SK-N-SH treated with all-trans-retinoic acid at 6 μM for 48 hours (cell line): ENCODE measurements around the gene GSAP.

Experiments used
- ARNTL ChIP-seq: fragments of 450-650 bp; formaldehyde crosslinking; IDR thresholded peaks from 2 replicates; pipeline ENCODE4 v1.5.0; 2020; ENCODE audit warnings: low read depth, mild to moderate bottlenecking, moderate library complexity, borderline replicate concordance
- CREB5 ChIP-seq: fragments of 250-450 bp; sonication (Bioruptor Pico); IDR thresholded peaks from 2 replicates; pipeline ENCODE4 v1.5.1; 2020; ENCODE audit warnings: low read depth, mild to moderate bottlenecking, moderate library complexity
- CSDC2 ChIP-seq: fragments of 250-450 bp; sonication (Bioruptor Pico); IDR thresholded peaks from 2 replicates; pipeline ENCODE4 v1.5.0; 2020; ENCODE audit warnings: mild to moderate bottlenecking, moderate library complexity
- GLIS3 ChIP-seq: fragments of 250-450 bp; sonication (Bioruptor Pico); IDR thresholded peaks from 2 replicates; pipeline ENCODE4 v1.5.0; 2020; ENCODE audit warnings: mild to moderate bottlenecking, moderate library complexity
- ISL1 ChIP-seq: fragments of 250-450 bp; sonication (Bioruptor Pico); IDR thresholded peaks from 2 replicates; pipeline ENCODE4 v2.1.2; 2022; ENCODE audit warnings: mild to moderate bottlenecking, moderate library complexity
- RARB ChIP-seq: fragments of 250-450 bp; sonication (Bioruptor Pico); IDR thresholded peaks from 2 replicates; pipeline ENCODE4 v1.8.0; 2021; ENCODE audit warnings: mild to moderate bottlenecking, moderate library complexity
- TCF4 ChIP-seq: fragments of 250-450 bp; sonication (Bioruptor Pico); IDR thresholded peaks from 2 replicates; pipeline ENCODE4 v1.8.0; 2021; ENCODE audit warnings: mild to moderate bottlenecking, moderate library complexity, borderline replicate concordance
- TOX ChIP-seq: fragments of 250-450 bp; sonication (Bioruptor Pico); IDR thresholded peaks from 2 replicates; pipeline ENCODE4 v1.8.0; 2021; ENCODE audit warnings: mild to moderate bottlenecking, moderate library complexity, borderline replicate concordance
- ZFP3 ChIP-seq: fragments of 250-450 bp; sonication (Bioruptor Pico); IDR thresholded peaks from 2 replicates; pipeline ENCODE4 v1.5.0; 2020; ENCODE audit warnings: mild to moderate bottlenecking, moderate library complexity
- ZNF565 ChIP-seq: fragments of 450-650 bp; formaldehyde crosslinking; conservative IDR thresholded peaks from 2 replicates; pipeline ENCODE4 v1.5.0; 2020; ENCODE audit warnings: low read depth, mild to moderate bottlenecking, moderate library complexity
- TF ChIP-seq, protein P1 (sequence below): fragments of 250-450 bp; sonication (Bioruptor Pico); IDR thresholded peaks from 2 replicates; pipeline ENCODE4 v1.8.0; 2020; ENCODE audit warnings: mild to moderate bottlenecking, moderate library complexity, borderline replicate concordance

GRCh38 chr7:77393954-77394353 is 22.2 kb downstream of the GSAP start:
- TF ChIP-seq ZFP3 (CRISPR knock-in tag) (no peak), RARB (CRISPR knock-in tag) (no peak), CREB5 (CRISPR knock-in tag) (no peak), ARNTL (CRISPR knock-in tag) (no peak), TOX (CRISPR knock-in tag) (no peak), ZNF565 (no peak), TCF4 (no peak), CSDC2 (no peak), GLIS3 (no peak), ISL1 (CRISPR knock-in tag) (no peak)
- TF ChIP-seq, protein P1, sequence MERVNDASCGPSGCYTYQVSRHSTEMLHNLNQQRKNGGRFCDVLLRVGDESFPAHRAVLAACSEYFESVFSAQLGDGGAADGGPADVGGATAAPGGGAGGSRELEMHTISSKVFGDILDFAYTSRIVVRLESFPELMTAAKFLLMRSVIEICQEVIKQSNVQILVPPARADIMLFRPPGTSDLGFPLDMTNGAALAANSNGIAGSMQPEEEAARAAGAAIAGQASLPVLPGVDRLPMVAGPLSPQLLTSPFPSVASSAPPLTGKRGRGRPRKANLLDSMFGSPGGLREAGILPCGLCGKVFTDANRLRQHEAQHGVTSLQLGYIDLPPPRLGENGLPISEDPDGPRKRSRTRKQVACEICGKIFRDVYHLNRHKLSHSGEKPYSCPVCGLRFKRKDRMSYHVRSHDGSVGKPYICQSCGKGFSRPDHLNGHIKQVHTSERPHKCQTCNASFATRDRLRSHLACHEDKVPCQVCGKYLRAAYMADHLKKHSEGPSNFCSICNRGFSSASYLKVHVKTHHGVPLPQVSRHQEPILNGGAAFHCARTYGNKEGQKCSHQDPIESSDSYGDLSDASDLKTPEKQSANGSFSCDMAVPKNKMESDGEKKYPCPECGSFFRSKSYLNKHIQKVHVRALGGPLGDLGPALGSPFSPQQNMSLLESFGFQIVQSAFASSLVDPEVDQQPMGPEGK (CRISPR knock-in tag) = no peak
